GM18505 (cell line): ENCODE data around the gene ST6GALNAC3.

Experiments used
- ATAC-seq: cut with Tn5 transposase; IDR thresholded peaks from one replicate; pipeline ENCODE4 v1.9.1; 2021; ENCODE audit not compliant: unreplicated experiment
- POLR2A ChIP-seq: IDR thresholded peaks from 4 replicates; pipeline ENCODE4 v1.6.1; 2011; ENCODE audit warnings: borderline replicate concordance; ENCODE audit not compliant: insufficient read depth, insufficient read length; ENCODE audit errors: extremely low read depth

Gene ST6GALNAC3

GRCh38 chr1:76433526-76433925 lies 359.0 kb downstream of the ST6GALNAC3 start:
- no peak for ATAC-seq
- no peak for TF ChIP-seq POLR2A

- no peak for TF ChIP-seq POLR2A
- no peak for ATAC-seq
Observed at GRCh38 chr1:76443217-76443616, 368.7 kb downstream of the ST6GALNAC3 start.

- ATAC-seq, result no peak
- TF ChIP-seq POLR2A, result no peak
Observed at GRCh38 chr1:76444773-76445172, 370.2 kb downstream of the ST6GALNAC3 start.

- no peak for TF ChIP-seq POLR2A
- no peak for ATAC-seq
Observed at GRCh38 chr1:76450229-76450628, 375.7 kb downstream of the ST6GALNAC3 start.

GRCh38 chr1:76463278-76463677 lies 388.7 kb downstream of the ST6GALNAC3 start:
- peak; percentile 65 for ATAC-seq
- no peak for TF ChIP-seq POLR2A

GRCh38 chr1:76463849-76464248 lies 389.3 kb downstream of the ST6GALNAC3 start:
- peak; percentile 47 for ATAC-seq

GRCh38 chr1:76465030-76465429 lies 390.5 kb downstream of the ST6GALNAC3 start:
- ATAC-seq, result no peak
- TF ChIP-seq POLR2A, result no peak

More at GRCh38 chr1:76463849-76464248, 389.3 kb downstream of the ST6GALNAC3 start:
- no peak for TF ChIP-seq POLR2A

GRCh38 chr1:76470166-76470565 lies 395.6 kb downstream of the ST6GALNAC3 start:
- ATAC-seq, result no peak
- TF ChIP-seq POLR2A, result no peak

GRCh38 chr1:76471536-76471935 lies 397.0 kb downstream of the ST6GALNAC3 start:
- no peak for TF ChIP-seq POLR2A
- ATAC-seq, result no peak

GRCh38 chr1:76473591-76473990 lies 399.0 kb downstream of the ST6GALNAC3 start:
- no peak for ATAC-seq
- TF ChIP-seq POLR2A, result no peak

- no peak for TF ChIP-seq POLR2A
- ATAC-seq, result no peak
Observed at GRCh38 chr1:76474922-76475321, 400.4 kb downstream of the ST6GALNAC3 start.

- no peak for TF ChIP-seq POLR2A
- ATAC-seq, result no peak
Observed at GRCh38 chr1:76477156-76477555, 402.6 kb downstream of the ST6GALNAC3 start.

- TF ChIP-seq POLR2A, result no peak
- ATAC-seq, result no peak
Observed at GRCh38 chr1:76480827-76481226, 406.3 kb downstream of the ST6GALNAC3 start.

GRCh38 chr1:76481672-76482071 lies 407.1 kb downstream of the ST6GALNAC3 start:
- no peak for ATAC-seq
- TF ChIP-seq POLR2A, result no peak

GRCh38 chr1:76482272-76482671 lies 407.7 kb downstream of the ST6GALNAC3 start:
- ATAC-seq, result no peak
- no peak for TF ChIP-seq POLR2A
